Heart left ventricle (tissue), 16 donors: ENCODE data around the gene MGST2. TPM values are rescaled to one million over a fixed set of nuclear protein-coding genes. Genes with fewer than 3 reads are reported as not detected.

Experiments used
- ATAC-seq, 4 donors: fragments of 200-7000 bp; cut with Tn5 transposase; one replicate each; pipeline ENCODE4 v1.9.1; 2020 to 2022; ENCODE audit warnings: moderate library complexity in 4 of 4, mild to moderate bottlenecking in 3 of 4, moderate number of reproducible peaks in 1 of 4
- DNase-seq, 5 donors: peaks; one replicate each; pipeline ENCODE4 v3.0.0-alpha.2; 2020
- H3K27ac ChIP-seq, 12 donors: fragments of 200-600 bp; sonication (generic) in 4 of 12; one replicate each; pipeline versions ENCODE4 v1.5.0 to v1.8.0; 2016 to 2022; ENCODE audit warnings: mild to moderate bottlenecking in 2 of 12
- H3K27me3 ChIP-seq, 9 donors: fragments of 200-600 bp; sonication (generic) in 2 of 9; one replicate each; pipeline versions ENCODE4 v1.5.1 to v1.8.0; 2016 to 2022; ENCODE audit warnings: mild to moderate bottlenecking in 3 of 9
- H3K36me3 ChIP-seq, 9 donors: fragments of 200-600 bp; sonication (generic) in 2 of 9; one replicate each; pipeline versions ENCODE4 v1.5.0 to v1.8.0; 2018 to 2022; ENCODE audit warnings: mild to moderate bottlenecking in 2 of 9
- H3K4me1 ChIP-seq, 12 donors: fragments of 200-600 bp; sonication (generic) in 4 of 12; one replicate each; pipeline versions ENCODE4 v1.5.0 to v1.8.0; 2016 to 2022; ENCODE audit warnings: mild to moderate bottlenecking in 3 of 12
- H3K4me3 ChIP-seq, 12 donors: fragments of 200-600 bp; sonication (generic) in 4 of 12; one replicate each; pipeline versions ENCODE4 v1.5.0 to v1.8.0; 2017 to 2022; ENCODE audit warnings: mild to moderate bottlenecking in 9 of 12, moderate library complexity in 4 of 12
- H3K9me3 ChIP-seq, 12 donors: fragments of 200-600 bp; sonication (generic) in 4 of 12; one replicate each; pipeline versions ENCODE4 v1.5.0 to v1.8.0; 2016 to 2022; ENCODE audit warnings: mild to moderate bottlenecking in 1 of 12
- POLR2A ChIP-seq, 2 donors: fragments of 450-650 bp; IDR thresholded peaks; one replicate each; pipeline ENCODE4 v1.6.1; 2017; ENCODE audit warnings: antibody characterized with exemption in 2 of 2, mild to moderate bottlenecking in 2 of 2, moderate library complexity in 2 of 2
- WGBS, 4 donors: extraction: QIAGEN DNeasy Blood & Tissue Kit in 2 of 4; methylation state at CpG; one replicate each; pipeline versions ENCODE4 v1.1.5 to v1.1.7; 2013 to 2018; 5-methylcytosine and 5-hydroxymethylcytosine counted together
- intact Hi-C, 10 donors: fragments of 100-400 bp; cut with DNase I; formaldehyde crosslinking; loops; one replicate each; pipeline versions ENCODE4 v1.11.1 to v1.14.2; 2022
- polyA plus RNA-seq, 2 donors: library from polyadenylated mRNA; stranded (reverse); fragments of 200-250 nt; gene quantifications; one replicate each; pipeline ENCODE4 v1.2.3, GENCODE V29; 2013
- total RNA-seq, 9 donors: library from RNA; depleted of rRNA in 2 of 9; stranded (reverse); fragments of >200 nt in 2 of 9; fragmentation: NEBNext Ultra II Directional in 3 of 9; extraction: Animal tissue kit (Norgen Biotek cat#: 25700) in 3 of 9; gene quantifications; one replicate each; pipeline versions ENCODE4 v1.1.0 to v1.2.4, GENCODE V29; 2016 to 2023
- TF ChIP-seq, protein P1 (sequence below), 12 donors: fragments of 200-600 bp; sonication (generic) in 4 of 12; IDR thresholded peaks; one replicate each; pipeline versions ENCODE4 v1.5.0 to v1.8.0; 2018 to 2022; ENCODE audit warnings: antibody characterized with exemption in 12 of 12, mild to moderate bottlenecking in 5 of 12
- donor health status: ischemic (EF 13 %, LVEDD 7.1; RV severe dilation, severe dysfunction).
- donor health status: healthy with polysubstance abuse.
- donor health status: DM: no; HTN: yes; CAD: no.
- donor health status: DM: no; HTN: no; CAD: no.
- donor health status: ischemic (EF 25% LVEDD 6.9; RV normal size, moderate dysfunction).
- donor health status: ischemic (EF 25% LVEDD 5.7; RV mildly dilated, moderate dysfunction).
- donor health status: healthy.
- donor health status: DM: yes; HTN: yes; CAD: no.
- donor health status: ischemic (EF 35%, LVEDD 5.7; RV mildly dilated, moderate dysfunction).
- donor health status: nonischemic (EF 11% LVEDD 7.7; RV severe dilation, severe dysfunction).
- donor health status: DM: yes; HTN: yes; CAD: no.
- donor health status: PGD.
- donor health status: ischemic (EF 29% LVEDD 5.4; RV normal size, mild dysfunction).
- donor health status: nonischemic (EF 23%, LVEDD 6.1; RV moderate dilation, normal function).

The MGST2 gene
- total and polyA plus RNA-seq, 11 donors: 86.6 to 209 (median 105) TPM

DNA sequence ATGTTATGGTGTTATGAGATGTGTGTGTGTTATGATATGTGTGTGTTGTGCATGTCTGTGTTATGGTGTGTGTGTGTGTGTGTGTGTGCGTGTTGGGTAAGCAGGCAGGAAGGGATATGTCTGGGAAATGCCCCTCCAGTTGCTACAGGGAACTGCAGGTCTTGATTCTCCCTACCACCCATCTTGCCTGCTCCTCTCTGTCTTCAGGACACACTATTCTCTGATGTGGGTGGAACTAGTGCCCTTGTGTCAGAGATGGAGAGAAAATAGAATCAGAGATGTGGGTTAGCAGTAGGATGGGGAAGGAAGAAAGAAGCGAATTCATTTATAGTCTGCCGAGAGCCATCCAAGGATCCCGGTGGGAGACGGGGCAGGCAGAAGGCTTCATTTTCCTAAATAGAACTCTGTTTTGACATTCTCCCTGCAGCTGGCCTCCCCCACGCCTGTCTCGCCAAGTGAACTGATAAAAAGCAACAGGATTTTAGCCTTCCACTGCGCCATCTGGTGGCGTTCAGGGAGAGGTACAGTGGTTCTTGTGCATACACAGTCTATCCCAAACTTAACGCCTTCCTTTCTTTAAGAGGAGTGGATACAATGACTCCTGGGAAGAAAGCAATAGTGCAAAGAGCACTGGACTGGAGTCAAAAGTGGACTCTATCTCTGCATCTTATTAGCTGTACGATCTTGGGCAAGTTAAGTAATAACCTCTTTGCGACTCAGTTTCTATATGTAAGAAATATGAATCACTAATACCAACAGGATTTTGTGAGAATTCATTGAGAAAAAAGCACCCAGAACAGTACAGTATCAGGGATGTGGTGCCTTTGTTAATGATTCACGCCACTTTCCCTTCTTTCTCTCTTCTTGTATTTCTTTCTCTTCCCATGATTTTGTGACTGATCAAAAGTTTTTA is 14.1 kb upstream of the MGST2 start:
- H3K4me1 ChIP-seq: peaks cover 0 to 10% (median under 1%) of the 10 kb centered on the region in 12 donors
- H3K4me3 ChIP-seq: peak overlapping the region in 5 of 12 donors; percentile 6 to 43 (median 26)
- no peaks in the 10 kb centered on the region for H3K36me3 ChIP-seq
- peak; percentile 75 to 90 (median 86) for ATAC-seq
- intact Hi-C loops: loop anchor here in 9 of 10 donors (1.0 to 10.0 kb wide), 13 partner anchors 44 to 673 kb away; partner anchors contain the start of gene MAML3 (in 2 of the 9)
- no peak overlapping the region for H3K27ac ChIP-seq
- no peaks in the 10 kb centered on the region for H3K27me3 ChIP-seq
- 11 to 16% (median 13%) methylated on average over 13 of the region's 13 CpGs for WGBS, 4 donors
- peak; percentile 81 to 92 (median 84) for DNase-seq
- H3K9me3 ChIP-seq: no peaks in the 10 kb centered on the region
- TF ChIP-seq, protein P1, sequence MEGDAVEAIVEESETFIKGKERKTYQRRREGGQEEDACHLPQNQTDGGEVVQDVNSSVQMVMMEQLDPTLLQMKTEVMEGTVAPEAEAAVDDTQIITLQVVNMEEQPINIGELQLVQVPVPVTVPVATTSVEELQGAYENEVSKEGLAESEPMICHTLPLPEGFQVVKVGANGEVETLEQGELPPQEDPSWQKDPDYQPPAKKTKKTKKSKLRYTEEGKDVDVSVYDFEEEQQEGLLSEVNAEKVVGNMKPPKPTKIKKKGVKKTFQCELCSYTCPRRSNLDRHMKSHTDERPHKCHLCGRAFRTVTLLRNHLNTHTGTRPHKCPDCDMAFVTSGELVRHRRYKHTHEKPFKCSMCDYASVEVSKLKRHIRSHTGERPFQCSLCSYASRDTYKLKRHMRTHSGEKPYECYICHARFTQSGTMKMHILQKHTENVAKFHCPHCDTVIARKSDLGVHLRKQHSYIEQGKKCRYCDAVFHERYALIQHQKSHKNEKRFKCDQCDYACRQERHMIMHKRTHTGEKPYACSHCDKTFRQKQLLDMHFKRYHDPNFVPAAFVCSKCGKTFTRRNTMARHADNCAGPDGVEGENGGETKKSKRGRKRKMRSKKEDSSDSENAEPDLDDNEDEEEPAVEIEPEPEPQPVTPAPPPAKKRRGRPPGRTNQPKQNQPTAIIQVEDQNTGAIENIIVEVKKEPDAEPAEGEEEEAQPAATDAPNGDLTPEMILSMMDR (IDR thresholded peaks at IDR 0.05): peak; percentile 85 to 96 (median 92)
- TF ChIP-seq POLR2A (IDR thresholded peaks at IDR 0.05): no peak

DNA sequence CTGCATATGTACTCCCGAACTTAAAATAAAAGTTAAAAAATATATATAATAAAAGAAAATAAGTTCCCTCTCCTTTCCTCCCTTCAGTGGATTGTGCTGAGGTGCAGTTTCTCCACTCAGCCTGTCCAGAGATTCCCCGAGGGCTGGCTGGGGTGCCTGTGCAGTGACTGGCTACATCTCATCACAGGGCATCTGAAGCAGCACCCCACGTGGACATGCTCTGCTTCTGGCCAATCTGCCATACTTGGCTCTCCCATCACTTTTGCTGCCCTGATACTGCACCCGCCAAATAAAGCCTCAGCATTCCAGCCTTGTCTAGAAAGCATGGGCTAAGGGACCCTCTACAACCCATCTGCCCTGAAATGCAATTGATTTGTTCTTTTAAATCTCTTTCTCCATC is 11.1 kb upstream of the MGST2 start:
- H3K4me3 ChIP-seq: no peak overlapping the region
- H3K27me3 ChIP-seq: no peaks in the 10 kb centered on the region
- H3K27ac ChIP-seq: no peak overlapping the region
- H3K4me1 ChIP-seq: peaks cover 0 to 28% (median 12%) of the 10 kb centered on the region in 12 donors
- H3K9me3 ChIP-seq: no peaks in the 10 kb centered on the region
- no peak for TF ChIP-seq POLR2A (IDR thresholded peaks at IDR 0.05)
- TF ChIP-seq, protein P1 (IDR thresholded peaks at IDR 0.05): no peak
- H3K36me3 ChIP-seq: no peaks in the 10 kb centered on the region
- no peak for DNase-seq
- 57 to 67% (median 64%) methylated on average over 4 of the region's 4 CpGs for WGBS, 4 donors
- peak in 1 of 4 donors; percentile 27 for ATAC-seq
- intact Hi-C loops: loop anchor here in 9 of 10 donors (2.0 to 10.0 kb wide), 9 partner anchors 47 to 670 kb away; partner anchors contain the start of gene MAML3 (in 2 of the 9)

DNA sequence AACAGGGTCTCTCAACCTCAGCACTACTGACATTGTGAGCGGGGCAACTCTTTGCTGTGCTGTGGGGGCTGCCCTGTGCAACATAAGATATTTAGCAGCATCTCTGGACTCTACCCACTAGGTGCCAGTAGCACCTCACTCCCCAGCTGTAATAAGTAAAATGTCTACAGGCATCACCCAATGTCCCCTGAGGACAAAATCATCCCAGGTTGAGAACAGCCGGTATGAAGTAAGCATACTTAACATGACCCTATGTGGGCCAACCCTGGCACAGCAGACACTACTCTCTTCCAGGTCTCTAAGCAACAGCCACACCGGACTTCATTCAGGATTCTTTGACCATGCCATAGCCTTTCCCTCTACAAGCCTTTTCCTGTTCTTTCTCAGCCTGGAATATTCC is 10.5 kb upstream of the MGST2 start:
- WGBS, 4 donors: 37 to 50% (median 45%) methylated on average over 3 of the region's 3 CpGs
- intact Hi-C loops: loop anchor here in 8 of 10 donors (2.0 to 10.0 kb wide), 6 partner anchors 50 to 670 kb away; partner anchors contain the start of gene MAML3 (in 2 of the 8)
- H3K9me3 ChIP-seq: no peaks in the 10 kb centered on the region

More for the DNA sequence above, 10.5 kb upstream of the MGST2 start:
- ATAC-seq (peak in 3 of 4 donors; percentile 49 to 53 (median 52)), DNase-seq (peak in 1 of 5 donors; percentile 40)
- no peak overlapping the region for H3K27ac ChIP-seq
- no peak for TF ChIP-seq POLR2A (IDR thresholded peaks at IDR 0.05)
- TF ChIP-seq, protein P1 (IDR thresholded peaks at IDR 0.05): peak in 11 of 12 donors; percentile 6 to 49 (median 27)
- H3K4me3 ChIP-seq: no peak overlapping the region
- H3K36me3 ChIP-seq: no peaks in the 10 kb centered on the region
- H3K4me1 ChIP-seq: peaks cover 0 to 29% (median 12%) of the 10 kb centered on the region in 12 donors
- H3K27me3 ChIP-seq: no peaks in the 10 kb centered on the region
